ENCODE results near the gene TDRD3.

TDRD3 gene

GRCh38 chr13:60562096-60562780 is 165.2 kb downstream of the TDRD3 start:
- no peak for TF ChIP-seq CTCF (IDR thresholded peaks at IDR 0.05; ENCODE audit: insufficient read depth, low read length, missing control alignments)
- H3K4me3 ChIP-seq (ENCODE audit: low read depth, low read length), result no peak overlapping the region
- ChIA-PET POLR2A (no interaction called here), CTCF (interaction anchor here (0.5 to 1.0 kb wide), 2 partner anchors 14 to 37 kb away, joined by 3 to 4 read pairs; no protein-coding TSS in a partner anchor)
- DNase-seq (ENCODE audit: low read depth, low spot score), result no peak

- CTCF ChIA-PET, result interaction anchor here (1.3 to 2.2 kb wide), 3 partner anchors 9 to 123 kb away, joined by 3 to 7 read pairs (median 4); no protein-coding TSS in a partner anchor
- H3K4me3 ChIP-seq (ENCODE audit: low read depth, low read length), result no peak overlapping the region
- POLR2A ChIA-PET, result no interaction called here
- no peak for TF ChIP-seq CTCF (IDR thresholded peaks at IDR 0.05; ENCODE audit: insufficient read depth, low read length, missing control alignments)
- DNase-seq (ENCODE audit: low read depth, low spot score), result no peak
Observed at GRCh38 chr13:60571571-60571970, 174.6 kb downstream of the TDRD3 start.

- peak; percentile 5 for DNase-seq (ENCODE audit: low read depth, low spot score)
Observed at GRCh38 chr13:60572003-60572798, 175.2 kb downstream of the TDRD3 start.

GRCh38 chr13:60572855-60573254 is 175.8 kb downstream of the TDRD3 start:
- CTCF ChIA-PET, result interaction anchor here (1.3 to 2.2 kb wide), 3 partner anchors 8 to 124 kb away, joined by 3 to 7 read pairs (median 4); no protein-coding TSS in a partner anchor
- POLR2A ChIA-PET, result no interaction called here
- TF ChIP-seq CTCF (IDR thresholded peaks at IDR 0.05; ENCODE audit: insufficient read depth, low read length, missing control alignments), result no peak
- no peak for DNase-seq (ENCODE audit: low read depth, low spot score)
- no peak overlapping the region for H3K4me3 ChIP-seq (ENCODE audit: low read depth, low read length)

More at GRCh38 chr13:60572003-60572798, 175.2 kb downstream of the TDRD3 start:
- ChIA-PET POLR2A (no interaction called here), CTCF (interaction anchor here (1.3 to 2.2 kb wide), 3 partner anchors 8 to 123 kb away, joined by 3 to 7 read pairs (median 4); no protein-coding TSS in a partner anchor)
- no peak overlapping the region for H3K4me3 ChIP-seq (ENCODE audit: low read depth, low read length)
- TF ChIP-seq CTCF (IDR thresholded peaks at IDR 0.05; ENCODE audit: insufficient read depth, low read length, missing control alignments), result no peak

- DNase-seq (ENCODE audit: low read depth, low spot score), result no peak
- POLR2A ChIA-PET, result no interaction called here
- CTCF ChIA-PET, result interaction anchor here (0.7 kb wide), 1 partner anchor 10 kb away, joined by 3 read pairs; no protein-coding TSS in a partner anchor
Observed at GRCh38 chr13:60574735-60575134, 177.7 kb downstream of the TDRD3 start.

More at GRCh38 chr13:60574735-60575134, 177.7 kb downstream of the TDRD3 start:
- no peak overlapping the region for H3K4me3 ChIP-seq (ENCODE audit: low read depth, low read length)
- no peak for TF ChIP-seq CTCF (IDR thresholded peaks at IDR 0.05; ENCODE audit: insufficient read depth, low read length, missing control alignments)

Data from AG04449 (cell line).